Measurements from ENCODE around the gene BRINP2. TPM values are rescaled to one million over a fixed set of nuclear protein-coding genes. Genes with fewer than 3 reads are reported as not detected.
A peak's percentile ranks its signal among the peaks of the same experiment; 100 is the strongest.

The BRINP2 gene
- total and polyA plus RNA-seq, 12 donors: 0.15 to 0.66 (median 0.24) TPM; not detected in 2

- Histone ChIP-seq H3K4me1 (peaks cover 0 to 16% (median 4%) of the 10 kb centered on the region in 9 donors), H3K27me3 (peaks cover 0 to 7% (median 0%) of the 10 kb centered on the region in 7 donors), H3K27ac (no peak overlapping the region), H3K36me3 (no peaks in the 10 kb centered on the region), H3K9me3 (peaks cover 0 to 2% (median 0%) of the 10 kb centered on the region in 11 donors), H3K4me3 (no peak overlapping the region)
- 97% methylated on average over 1 of the region's 1 CpG for WGBS, 2 donors
- no peak for TF ChIP-seq CTCF (IDR thresholded peaks at IDR 0.05)
- no peak for DNase-seq
- intact Hi-C loops (cut with DNase I): no loop called here
- ATAC-seq: no peak
These were observed 129.7 kb downstream of the BRINP2 start for GRCh38 chr1:177300431-177300830.

GRCh38 chr1:177301425-177302124 is 130.8 kb downstream of the BRINP2 start:
- Histone ChIP-seq H3K27ac (peak overlapping the region in 1 of 10 donors; percentile 30), H3K36me3 (no peaks in the 10 kb centered on the region), H3K4me3 (no peak overlapping the region), H3K27me3 (peaks cover 0 to 10% (median 0%) of the 10 kb centered on the region in 7 donors), H3K9me3 (no peaks in the 10 kb centered on the region), H3K4me1 (peaks cover 0 to 16% (median 4%) of the 10 kb centered on the region in 9 donors)
- WGBS, 2 donors: 18 to 20% methylated on average over 1 of the region's 1 CpG
- intact Hi-C loops (cut with DNase I): no loop called here
- ATAC-seq (no peak), DNase-seq (no peak)
- TF ChIP-seq CTCF (IDR thresholded peaks at IDR 0.05): no peak

GRCh38 chr1:177302357-177303044 is 131.7 kb downstream of the BRINP2 start:
- ATAC-seq (peak; percentile 74 to 95 (median 91)), DNase-seq (peak; percentile 40)
- Histone ChIP-seq H3K4me3 (no peak overlapping the region), H3K9me3 (no peaks in the 10 kb centered on the region), H3K27me3 (peaks cover 0 to 17% (median 0%) of the 10 kb centered on the region in 7 donors), H3K27ac (peak overlapping the region in 1 of 10 donors; percentile 30), H3K36me3 (no peaks in the 10 kb centered on the region), H3K4me1 (peaks cover 0 to 16% (median 4%) of the 10 kb centered on the region in 9 donors)
- peak in 1 of 9 donors; percentile 7 for TF ChIP-seq CTCF (IDR thresholded peaks at IDR 0.05)
- intact Hi-C loops (cut with DNase I): no loop called here
- WGBS, 2 donors: 41 to 57% methylated on average over 7 of the region's 7 CpGs

GRCh38 chr1:177305040-177306018 is 134.6 kb downstream of the BRINP2 start:
- no peaks in the 10 kb centered on the region for H3K36me3 ChIP-seq
- 53 to 56% methylated on average over 11 of the region's 11 CpGs for WGBS, 2 donors
- ATAC-seq (no peak), DNase-seq (no peak)
- H3K4me3 ChIP-seq: no peak overlapping the region
- intact Hi-C loops (cut with DNase I): no loop called here
- no peaks in the 10 kb centered on the region for H3K9me3 ChIP-seq
- no peak overlapping the region for H3K27ac ChIP-seq
- peaks cover 0 to 16% (median 4%) of the 10 kb centered on the region in 9 donors for H3K4me1 ChIP-seq
- TF ChIP-seq CTCF (IDR thresholded peaks at IDR 0.05): no peak
- peaks cover 0 to 22% (median 0%) of the 10 kb centered on the region in 7 donors for H3K27me3 ChIP-seq
